Ovary (tissue), 9 donors: Measurements from ENCODE around the gene HNRNPA2B1. TPM values are rescaled to one million over a fixed set of nuclear protein-coding genes. Genes with fewer than 3 reads are reported as not detected.
"Not testable (repeated sequence)": the region's sequence is repeated elsewhere in the genome, so short reads cannot be mapped to it uniquely, and the experiment has no call there.

Experiments used
- DNase-seq, 5 donors: peaks; one replicate each; pipeline ENCODE4 v3.0.0-alpha.2; 2019 to 2020
- H3K27ac ChIP-seq, 2 donors: fragments of 200-600 bp; one replicate each; pipeline versions ENCODE4 v1.5.1 to v1.8.0; 2019 to 2022
- H3K27me3 ChIP-seq: fragments of 200-600 bp; one replicate; pipeline ENCODE4 v1.8.0; 2022
- H3K36me3 ChIP-seq: fragments of 200-600 bp; sonication (generic); one replicate; pipeline ENCODE4 v1.5.1; 2019
- H3K4me1 ChIP-seq: one replicate; pipeline ENCODE4 v1.8.1; 2013; ENCODE audit warnings: mild to moderate bottlenecking, moderate library complexity; ENCODE audit not compliant: insufficient read depth
- H3K4me3 ChIP-seq: fragments of 200-600 bp; sonication (generic); one replicate; pipeline ENCODE4 v1.5.1; 2017
- H3K9me3 ChIP-seq, 2 donors: fragments of 200-600 bp in 1 of 2; sonication (generic) in 1 of 2; one replicate each; pipeline versions ENCODE4 v1.5.1 to v1.8.1; 2013 to 2019; ENCODE audit warnings: mild to moderate bottlenecking in 1 of 2, moderate library complexity in 1 of 2
- EP300 ChIP-seq: sonication (generic); formaldehyde crosslinking; IDR thresholded peaks from one replicate; pipeline ENCODE4 v1.6.1; 2017; ENCODE audit warnings: antibody characterized with exemption
- POLR2A ChIP-seq: fragments of 450-650 bp; IDR thresholded peaks from one replicate; pipeline ENCODE4 v1.6.1; 2017; ENCODE audit warnings: antibody characterized with exemption, mild to moderate bottlenecking, moderate library complexity
- WGBS, 3 donors: extraction: QIAGEN DNeasy Blood & Tissue Kit in 1 of 3; methylation state at CpG; one replicate each; pipeline versions ENCODE4 v1.1.5 to v1.1.7; 2013 to 2017; 5-methylcytosine and 5-hydroxymethylcytosine counted together
- intact Hi-C, 4 donors: fragments of 100-400 bp; cut with DNase I; formaldehyde crosslinking; loops; one replicate each; pipeline versions ENCODE4 v1.11.0 to v1.15.1; 2022 to 2023
- polyA plus RNA-seq, 2 donors: library from polyadenylated mRNA; stranded (reverse); fragments of 200-250 nt in 1 of 2; fragments of 350-450 nt in 1 of 2; fragmentation: Illumina TruSeq in 1 of 2; extraction: RNeasy Lipid Tissue Mini Kit (QIAGEN cat#74804) in 1 of 2; gene quantifications; one replicate each; pipeline ENCODE4 v1.2.3, GENCODE V29; 2013 to 2014
- total RNA-seq, 7 donors: library from RNA; depleted of rRNA in 2 of 7; stranded (reverse); fragments of >200 nt in 2 of 7; fragmentation: NEBNext Ultra II Directional in 3 of 7; extraction: Animal tissue kit (Norgen Biotek cat#: 25700) in 3 of 7; gene quantifications; one replicate each; pipeline versions ENCODE4 v1.1.0 to v1.2.4, GENCODE V29; 2016 to 2023
- TF ChIP-seq, protein P1 (sequence below), 3 donors: fragments of 450-650 bp in 2 of 3; fragments of 200-600 bp in 1 of 3; IDR thresholded peaks; one replicate each; pipeline versions ENCODE4 v1.5.1 to v1.8.0; 2016 to 2022; ENCODE audit warnings: antibody characterized with exemption in 3 of 3, mild to moderate bottlenecking in 1 of 3
- donor health status: DM: no; HTN: no; CAD: no; lungs with moderate emphysema.
- donor health status: DM: no; HTN: no; CAD: no.
- donor health status: Bipolar disorder and iron deficiency.
- donor health status: DM: yes; HTN: yes; CAD: no.
- donor health status: DM: no; HTN: no; CAD: no.
- donor health status: DM: yes; HTN: yes; CAD: no.

Gene HNRNPA2B1
- total and polyA plus RNA-seq, 9 donors, result 236 to 659 (median 413) TPM

DNA sequence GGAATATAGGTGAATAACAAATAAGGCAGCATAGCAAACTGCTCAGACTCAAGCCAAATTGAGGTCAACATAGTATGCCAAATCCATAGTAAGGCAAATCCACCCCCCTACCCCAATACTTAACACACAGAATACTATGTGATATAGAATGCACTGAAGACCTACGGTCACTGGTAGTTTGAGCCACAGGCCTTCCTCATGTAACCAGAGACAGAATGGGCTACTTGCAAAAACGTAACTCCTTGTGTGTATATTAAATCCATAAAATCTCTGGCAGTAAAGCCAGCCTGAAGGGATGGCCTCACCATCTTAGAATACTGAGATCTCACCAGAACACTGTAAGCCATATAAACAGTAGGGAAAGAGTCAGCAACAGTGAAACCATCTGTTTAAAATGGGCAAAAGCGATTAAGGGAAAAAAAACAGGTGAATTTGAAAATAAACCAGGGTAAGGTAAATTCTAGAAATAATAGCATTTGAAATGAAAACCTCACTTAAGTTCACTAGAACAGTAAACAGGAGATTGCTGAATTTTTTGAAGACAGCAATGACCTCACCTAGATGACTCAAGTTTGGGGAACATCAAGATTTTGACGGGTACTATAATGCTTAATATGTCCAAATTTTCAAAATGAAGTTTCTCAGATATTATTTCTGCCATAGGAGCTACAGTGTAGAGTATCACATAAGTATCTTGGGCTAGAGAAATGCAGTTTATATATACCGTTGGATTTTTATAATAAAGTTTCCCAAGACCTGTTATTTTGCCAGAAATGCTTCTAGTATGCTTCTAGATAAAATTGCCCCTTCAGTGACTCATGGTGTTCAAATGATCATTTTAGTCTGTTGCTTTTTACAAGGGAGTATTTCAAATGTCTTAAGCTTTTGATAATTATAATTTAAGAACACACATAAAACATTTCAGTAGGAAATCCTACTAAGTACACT is 13.9 kb downstream of the HNRNPA2B1 start:
- no peaks in the 10 kb centered on the region for H3K4me1 ChIP-seq
- no peak overlapping the region for H3K4me3 ChIP-seq
- 66 to 74% (median 69%) methylated on average over 5 of the region's 5 CpGs for WGBS, 3 donors
- no peaks in the 10 kb centered on the region for H3K27me3 ChIP-seq
- TF ChIP-seq POLR2A (no peak), EP300 (no peak)
- peaks cover 5% of the 10 kb centered on the region for H3K36me3 ChIP-seq
- H3K9me3 ChIP-seq, result no peaks in the 10 kb centered on the region
- no peak for DNase-seq
- H3K27ac ChIP-seq, result no peak overlapping the region
- intact Hi-C loops, result no loop called here

- Histone ChIP-seq H3K36me3 (no peaks in the 10 kb centered on the region), H3K9me3 (no peaks in the 10 kb centered on the region), H3K27me3 (no peaks in the 10 kb centered on the region), H3K27ac (no peak overlapping the region), H3K4me1 (no peaks in the 10 kb centered on the region), H3K4me3 (no peak overlapping the region)
- intact Hi-C loops, result no loop called here
- 92 to 96% (median 93%) methylated on average over 1 of the region's 1 CpG for WGBS, 3 donors
- TF ChIP-seq POLR2A, result no peak
- TF ChIP-seq, protein P1, sequence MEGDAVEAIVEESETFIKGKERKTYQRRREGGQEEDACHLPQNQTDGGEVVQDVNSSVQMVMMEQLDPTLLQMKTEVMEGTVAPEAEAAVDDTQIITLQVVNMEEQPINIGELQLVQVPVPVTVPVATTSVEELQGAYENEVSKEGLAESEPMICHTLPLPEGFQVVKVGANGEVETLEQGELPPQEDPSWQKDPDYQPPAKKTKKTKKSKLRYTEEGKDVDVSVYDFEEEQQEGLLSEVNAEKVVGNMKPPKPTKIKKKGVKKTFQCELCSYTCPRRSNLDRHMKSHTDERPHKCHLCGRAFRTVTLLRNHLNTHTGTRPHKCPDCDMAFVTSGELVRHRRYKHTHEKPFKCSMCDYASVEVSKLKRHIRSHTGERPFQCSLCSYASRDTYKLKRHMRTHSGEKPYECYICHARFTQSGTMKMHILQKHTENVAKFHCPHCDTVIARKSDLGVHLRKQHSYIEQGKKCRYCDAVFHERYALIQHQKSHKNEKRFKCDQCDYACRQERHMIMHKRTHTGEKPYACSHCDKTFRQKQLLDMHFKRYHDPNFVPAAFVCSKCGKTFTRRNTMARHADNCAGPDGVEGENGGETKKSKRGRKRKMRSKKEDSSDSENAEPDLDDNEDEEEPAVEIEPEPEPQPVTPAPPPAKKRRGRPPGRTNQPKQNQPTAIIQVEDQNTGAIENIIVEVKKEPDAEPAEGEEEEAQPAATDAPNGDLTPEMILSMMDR (IDR thresholded peaks at IDR 0.05), result no peak
- TF ChIP-seq EP300, result no peak
- no peak for DNase-seq
These were observed 14.7 kb downstream of the HNRNPA2B1 start for GRCh38 chr7:26185844-26186180.

GRCh38 chr7:26185131-26185843 is 15.3 kb downstream of the HNRNPA2B1 start:
- 80 to 88% (median 85%) methylated on average over 10 of the region's 10 CpGs for WGBS, 3 donors
- H3K4me1 ChIP-seq, result no peaks in the 10 kb centered on the region
- TF ChIP-seq POLR2A, result no peak
- TF ChIP-seq EP300, result no peak
- TF ChIP-seq, protein P1 (IDR thresholded peaks at IDR 0.05), result no peak
- no peak overlapping the region for H3K4me3 ChIP-seq
- DNase-seq, result no peak
- no peak overlapping the region for H3K27ac ChIP-seq
- no peaks in the 10 kb centered on the region for H3K9me3 ChIP-seq
- no peaks in the 10 kb centered on the region for H3K36me3 ChIP-seq
- no peaks in the 10 kb centered on the region for H3K27me3 ChIP-seq
- intact Hi-C loops, result no loop called here

GRCh38 chr7:26184281-26185101 is 16.1 kb downstream of the HNRNPA2B1 start:
- WGBS, 3 donors, result 42 to 52% (median 47%) methylated on average over 4 of the region's 4 CpGs

More at GRCh38 chr7:26184281-26185101, 16.1 kb downstream of the HNRNPA2B1 start:
- H3K4me3 ChIP-seq, H3K27ac ChIP-seq, H3K4me1 ChIP-seq, intact Hi-C loops, H3K27me3 ChIP-seq, H3K36me3 ChIP-seq, H3K9me3 ChIP-seq, DNase-seq: not testable (repeated sequence)
